Frontal cortex (tissue), 4 donors: ENCODE results near the gene TMA7. TPM values are rescaled to one million over a fixed set of nuclear protein-coding genes. Genes with fewer than 3 reads are reported as not detected.
"Not testable (repeated sequence)": the region's sequence is repeated elsewhere in the genome, so short reads cannot be mapped to it uniquely, and the experiment has no call there.

Experiments used
- DNase-seq, 2 donors: peaks; one replicate each; pipeline ENCODE4 v3.0.0; 2012; ENCODE audit warnings: low spot score in 2 of 2
- FAIRE-seq: peaks from 2 replicates; lab custom pipeline; 2012; peaks lifted over from hg19 to GRCh38; lab: Jason Lieb, UNC
- total RNA-seq: library from RNA; depleted of rRNA; stranded (reverse); fragments of >200 nt; gene quantifications from one replicate; pipeline ENCODE4 v1.2.3, GENCODE V29; 2014
- donor health status: control.
- donor health status: control.
- donor health status: control.

The TMA7 gene
- 99.9 TPM for total RNA-seq

GRCh38 chr3:48439820-48440589 is at the start of gene TMA7, which contains the start of gene CCDC51:
TSS of gene TMA7 (plus strand) at chr3:48440257. CDS start at chr3:48440297, 40 bp downstream.
TSS of gene CCDC51 (minus strand) at chr3:48440119. CDS start at chr3:48435128, 4,991 bp downstream.
- peak; percentile 94 for FAIRE-seq
- peak; percentile 97 to 99 for DNase-seq

DNA sequence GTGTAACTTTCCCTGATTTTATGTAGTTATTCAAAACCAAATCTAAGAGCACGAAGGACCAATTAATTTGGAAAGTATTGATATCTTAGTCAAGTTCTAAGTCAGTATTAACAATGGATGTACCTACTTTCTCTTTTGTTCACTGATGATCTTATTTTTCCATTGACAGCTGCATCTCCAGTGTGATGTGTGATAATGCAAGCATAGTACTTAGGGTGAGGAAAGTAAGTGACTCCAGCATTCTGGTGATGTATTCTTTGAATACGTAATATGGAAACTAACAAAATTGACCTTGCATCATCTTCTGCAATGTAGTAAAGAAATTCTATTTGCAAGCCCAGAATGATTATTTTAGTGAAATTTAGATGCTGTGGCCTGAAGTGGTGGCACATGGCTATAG is 45.7 kb upstream of the TMA7 start:
- no peak for DNase-seq
- no peak for FAIRE-seq

DNA sequence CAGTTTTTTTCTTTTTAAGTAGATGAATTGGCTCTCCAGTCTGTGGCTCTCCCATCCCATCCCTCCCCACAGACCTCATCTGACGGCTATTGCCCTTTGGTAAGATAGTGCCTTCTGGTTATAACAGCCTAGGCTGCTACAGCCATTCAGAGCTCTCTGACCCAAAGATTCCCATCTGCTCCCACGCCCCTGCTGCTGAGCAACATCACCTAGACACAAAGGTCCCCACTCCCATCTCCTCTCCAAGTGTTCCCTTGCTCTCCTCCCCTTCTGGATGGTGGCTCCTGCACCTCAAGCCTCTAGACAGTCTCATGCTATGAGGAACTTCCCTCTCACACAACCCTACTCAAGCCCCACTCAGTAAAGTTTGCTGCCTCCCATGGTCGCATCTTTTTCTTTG is 44.3 kb upstream of the TMA7 start:
- FAIRE-seq (no peak), DNase-seq (no peak)

GRCh38 chr3:48397767-48398681 is 42.0 kb upstream of the TMA7 start:
- FAIRE-seq: no peak
- DNase-seq: peak in 1 of 2 donors; percentile 1

- DNase-seq (peak in 1 of 2 donors; percentile 8), FAIRE-seq (no peak)
These were observed 41.2 kb upstream of the TMA7 start for GRCh38 chr3:48398701-48399386.

DNA sequence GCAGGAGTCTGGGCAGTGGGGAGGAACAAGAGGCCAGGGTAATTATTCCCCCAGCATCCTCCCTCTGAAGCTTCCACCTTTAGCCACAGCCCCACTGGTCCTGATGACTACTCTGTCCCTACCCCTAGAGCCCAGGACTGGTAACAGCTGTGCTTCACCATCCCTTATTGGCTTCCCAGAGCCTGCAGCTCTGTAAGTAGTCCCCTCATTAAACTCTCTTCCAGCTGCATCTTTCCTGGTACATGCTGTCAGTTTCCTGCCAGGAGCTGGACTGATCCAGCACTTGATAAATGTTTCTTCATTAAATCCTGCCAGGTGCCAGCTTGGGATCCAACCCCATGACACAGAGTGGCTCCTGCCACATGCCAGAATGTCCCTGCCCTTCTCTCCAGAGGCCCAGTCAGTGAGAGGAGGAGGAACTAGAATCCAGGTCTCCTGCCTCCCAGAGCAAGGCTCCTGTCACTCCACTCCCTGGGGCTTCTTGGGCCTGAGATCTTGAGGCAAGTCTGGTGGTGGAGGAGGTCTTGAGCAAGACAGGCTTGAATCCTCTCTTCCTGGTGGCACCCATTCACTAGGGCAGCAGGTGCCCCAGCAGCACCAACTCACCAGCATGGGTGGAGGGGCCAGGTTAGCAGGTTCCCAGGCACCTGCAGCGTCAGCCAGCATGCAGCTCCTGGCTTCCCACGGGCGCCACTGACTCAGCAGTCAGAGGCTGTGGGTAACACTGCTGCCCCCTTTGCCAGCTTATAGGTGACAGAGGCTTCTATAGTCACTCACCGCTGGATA is 40.5 kb upstream of the TMA7 start:
- peak in 1 of 2 donors; percentile 5 for DNase-seq
- FAIRE-seq: no peak

GRCh38 chr3:48400824-48401433 is 39.1 kb upstream of the TMA7 start:
- DNase-seq: peak; percentile 67 to 80

GRCh38 chr3:48401434-48401901 is 38.6 kb upstream of the TMA7 start:
- not testable (repeated sequence) for FAIRE-seq

More at GRCh38 chr3:48400824-48401433, 39.1 kb upstream of the TMA7 start:
- FAIRE-seq: no peak

GRCh38 chr3:48402281-48402732 is 37.8 kb upstream of the TMA7 start:
- FAIRE-seq (no peak), DNase-seq (peak; percentile 15 to 58)

More at GRCh38 chr3:48401434-48401901, 38.6 kb upstream of the TMA7 start:
- DNase-seq: peak in 1 of 2 donors; percentile 8

- FAIRE-seq (no peak), DNase-seq (no peak)
These were observed 37.1 kb upstream of the TMA7 start for GRCh38 chr3:48402907-48403306.

GRCh38 chr3:48403533-48404439 is 36.3 kb upstream of the TMA7 start:
- no peak for DNase-seq
- FAIRE-seq: no peak

DNA sequence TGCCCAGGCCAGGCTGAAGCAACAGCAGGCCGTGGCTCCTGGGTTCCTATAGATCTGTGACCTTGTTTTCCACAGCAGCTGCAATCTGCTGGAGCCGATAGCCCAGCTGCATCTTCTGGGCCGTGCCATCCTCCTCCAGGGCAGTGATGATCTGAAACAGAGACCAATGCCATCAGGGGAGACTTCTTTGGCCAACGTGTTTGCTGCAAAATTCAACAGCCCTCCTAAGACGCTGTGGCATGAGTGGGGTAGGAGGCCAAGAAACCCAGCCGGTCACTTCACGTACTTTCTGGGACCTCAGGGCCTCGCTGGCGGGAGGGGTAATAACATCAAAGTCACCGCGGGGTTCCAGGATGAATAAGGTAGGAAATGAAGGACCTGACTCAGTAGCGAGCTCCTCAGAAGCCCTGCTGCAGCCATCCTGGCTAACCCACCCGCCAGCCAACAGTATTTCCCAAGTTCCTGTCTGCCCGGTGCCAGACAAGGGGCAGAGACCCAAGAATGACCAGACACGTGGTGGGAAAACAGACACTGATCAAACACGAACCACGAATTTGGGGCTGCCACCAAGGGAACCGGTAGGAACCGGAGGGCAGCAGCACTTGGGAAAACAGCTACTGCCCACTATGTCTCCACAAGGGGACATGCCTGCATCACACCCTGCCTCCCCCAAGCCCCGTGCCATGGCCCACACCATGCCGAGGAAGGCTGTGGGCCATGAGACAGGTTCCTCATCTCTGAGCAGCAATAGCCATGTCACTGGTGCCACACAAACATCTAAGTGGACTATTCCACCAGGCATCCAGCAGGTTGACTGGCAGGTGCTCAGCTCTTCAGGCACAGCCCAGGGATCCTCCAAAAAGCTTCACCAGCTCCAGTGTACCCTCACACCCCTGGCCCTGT is 35.4 kb upstream of the TMA7 start:
- DNase-seq (peak; percentile 10 to 22), FAIRE-seq (no peak)

- DNase-seq (peak; percentile 3 to 7), FAIRE-seq (no peak)
These were observed 34.6 kb upstream of the TMA7 start for GRCh38 chr3:48405343-48405881.

GRCh38 chr3:48405971-48406370 is 34.1 kb upstream of the TMA7 start:
- DNase-seq (no peak), FAIRE-seq (no peak)

DNA sequence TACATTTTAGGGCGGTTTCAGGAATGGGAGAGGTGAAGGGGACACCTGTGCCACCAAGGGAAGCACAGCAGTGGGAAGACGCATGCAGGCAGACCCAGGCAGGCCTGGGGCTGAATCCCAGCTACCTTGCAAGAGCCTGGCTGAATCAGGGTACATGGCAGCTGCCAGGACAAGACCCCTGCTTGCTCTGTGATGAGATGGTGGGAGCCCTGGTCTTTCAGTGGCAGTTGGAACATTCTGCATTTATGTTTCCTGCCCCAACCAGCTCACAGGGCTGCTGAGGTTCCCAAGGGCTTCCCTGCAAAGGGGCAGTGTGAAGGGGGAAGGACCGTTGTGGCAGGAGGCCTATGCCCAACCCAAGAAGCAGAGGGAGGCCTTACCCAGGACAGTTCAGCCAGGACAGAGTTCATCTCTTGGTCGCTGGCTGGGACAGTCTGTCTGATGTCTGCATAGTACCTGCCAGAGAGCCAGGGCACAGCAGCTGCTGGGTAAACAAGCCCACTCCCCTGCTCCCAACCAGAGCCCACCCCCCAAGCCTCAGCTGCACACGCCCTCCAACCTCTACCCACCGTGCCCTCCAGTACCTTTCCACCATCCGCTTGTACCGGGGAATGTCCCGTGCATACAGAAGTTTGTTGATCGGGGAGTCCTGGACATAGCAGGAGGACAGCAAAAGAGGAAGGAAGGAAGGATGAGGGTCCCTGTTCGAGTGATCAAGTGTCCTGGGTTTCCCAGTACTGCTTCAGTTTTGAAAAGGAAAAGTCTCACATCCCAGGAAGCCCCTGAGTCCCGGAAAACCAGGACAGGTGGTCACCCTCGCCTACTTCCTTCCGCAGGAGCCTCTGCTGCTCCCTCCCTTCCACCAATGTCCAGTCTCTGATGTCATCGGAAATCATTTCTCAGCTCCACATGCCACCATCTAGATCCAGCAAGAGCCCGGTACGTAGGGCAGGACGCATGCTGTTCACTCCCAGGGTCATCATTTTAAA is 33.3 kb upstream of the TMA7 start:
- DNase-seq (peak; percentile 9 to 10), FAIRE-seq (no peak)
